Mesendoderm (in vitro differentiated cells): ENCODE data around the gene SEMA3G.

Source experiments
- DNase-seq: peaks from one replicate; pipeline ENCODE4 v3.0.0; 2013
- H2AK5ac ChIP-seq: 2 replicates; pipeline ENCODE4 v1.6.1; 2013; ENCODE audit warnings: low read length, inconsistent platforms
- H2BK120ac ChIP-seq: 2 replicates; pipeline ENCODE4 v1.6.1; 2013; ENCODE audit warnings: low read depth, mild to moderate bottlenecking, low read length, moderate library complexity, mixed read lengths
- H2BK15ac ChIP-seq: replicated peaks from 2 replicates; pipeline ENCODE4 v1.6.1; 2013; ENCODE audit warnings: low read depth, mild to moderate bottlenecking, moderate library complexity
- H2BK5ac ChIP-seq: 2 replicates; pipeline ENCODE4 v1.6.1; 2013; ENCODE audit warnings: low read length, inconsistent platforms
- H3K18ac ChIP-seq: 2 replicates; pipeline ENCODE4 v1.6.1; 2013; ENCODE audit warnings: mild to moderate bottlenecking, low read length, mixed read lengths
- H3K23ac ChIP-seq: one replicate; pipeline ENCODE4 v1.6.1; 2013; ENCODE audit warnings: low read length
- H3K27ac ChIP-seq: 2 replicates; pipeline ENCODE4 v1.5.1; 2013; ENCODE audit warnings: low read depth, mild to moderate bottlenecking, inconsistent platforms, low read length, moderate library complexity
- H3K27me3 ChIP-seq: 2 replicates; pipeline ENCODE4 v1.6.1; 2013; ENCODE audit warnings: low read length, control low read depth, mild to moderate bottlenecking, inconsistent platforms; ENCODE audit not compliant: insufficient read depth, poor library complexity
- H3K36me3 ChIP-seq: 2 replicates; pipeline ENCODE4 v1.6.1; 2013; ENCODE audit warnings: low read length, inconsistent platforms; ENCODE audit not compliant: control insufficient read depth, insufficient read depth
- H3K4ac ChIP-seq: one replicate; pipeline ENCODE4 v1.6.1; 2013; ENCODE audit warnings: low read depth, mild to moderate bottlenecking, low read length, moderate library complexity
- H3K4me1 ChIP-seq: 2 replicates; pipeline ENCODE4 v1.6.1; 2013; ENCODE audit warnings: low read depth, low read length, inconsistent platforms; ENCODE audit not compliant: control insufficient read depth
- H3K4me2 ChIP-seq: 2 replicates; pipeline ENCODE4 v1.6.1; 2013; ENCODE audit warnings: low read length
- H3K4me3 ChIP-seq: 2 replicates; pipeline ENCODE4 v1.5.1; 2013; ENCODE audit warnings: mild to moderate bottlenecking, low read length
- H3K56ac ChIP-seq: one replicate; pipeline ENCODE4 v1.6.1; 2013; ENCODE audit warnings: low read length
- H3K79me1 ChIP-seq: 2 replicates; pipeline ENCODE4 v1.6.1; 2013; ENCODE audit warnings: low read length, inconsistent platforms
- H3K79me2 ChIP-seq: 2 replicates; pipeline ENCODE4 v1.6.1; 2013; ENCODE audit warnings: mild to moderate bottlenecking, low read length; ENCODE audit not compliant: control insufficient read depth, insufficient read depth
- H3K9ac ChIP-seq: 2 replicates; pipeline ENCODE4 v1.6.1; 2013; ENCODE audit warnings: low read length, inconsistent platforms
- H4K5ac ChIP-seq: one replicate; pipeline ENCODE4 v1.6.1; 2013; ENCODE audit warnings: low read length
- H4K8ac ChIP-seq: one replicate; pipeline ENCODE4 v1.6.1; 2013; ENCODE audit warnings: low read depth, mild to moderate bottlenecking, control low read depth, low read length, moderate library complexity
- WGBS: extraction: QIAGEN DNeasy Blood & Tissue Kit; methylation state at CpG from one replicate; pipeline ENCODE4 v1.1.7; 2013; ENCODE audit warnings: low lambda C conversion rate, missing lambda C conversion rate; ENCODE audit not compliant: insufficient coverage; ENCODE audit errors: extremely low coverage; 5-methylcytosine and 5-hydroxymethylcytosine counted together

Gene SEMA3G

GRCh38 chr3:52384019-52384761, 60.7 kb downstream of the SEMA3G start:
- Histone ChIP-seq H3K4ac (no peak overlapping the region), H3K4me2 (no peak overlapping the region), H3K9ac (no peak overlapping the region), H2BK5ac (no peak overlapping the region), H3K4me3 (no peak overlapping the region), H3K36me3 (no peaks in the 10 kb centered on the region), H2AK5ac (no peak overlapping the region), H3K56ac (peak overlapping the region; percentile 2), H3K79me2 (no peaks in the 10 kb centered on the region), H3K18ac (no peak overlapping the region), H3K23ac (no peak overlapping the region), H3K4me1 (no peaks in the 10 kb centered on the region), H2BK15ac (no peak overlapping the region), H3K27ac (no peak overlapping the region), H3K27me3 (no peaks in the 10 kb centered on the region), H2BK120ac (no peak overlapping the region), H4K8ac (no peak overlapping the region), H3K79me1 (no peaks in the 10 kb centered on the region), H4K5ac (no peak overlapping the region)
- no CpG with 5 or more reads among the region's 9 CpGs for WGBS
- DNase-seq = no peak

GRCh38 chr3:52383446-52383845, 61.5 kb downstream of the SEMA3G start:
- Histone ChIP-seq H3K27ac (no peak overlapping the region), H3K79me2 (no peaks in the 10 kb centered on the region), H2BK120ac (no peak overlapping the region), H2BK15ac (no peak overlapping the region), H2BK5ac (no peak overlapping the region), H2AK5ac (no peak overlapping the region), H3K4me3 (no peak overlapping the region), H3K79me1 (no peaks in the 10 kb centered on the region), H3K27me3 (no peaks in the 10 kb centered on the region), H4K8ac (no peak overlapping the region), H3K4me1 (no peaks in the 10 kb centered on the region), H3K9ac (no peak overlapping the region), H3K4me2 (no peak overlapping the region), H3K4ac (no peak overlapping the region), H3K56ac (no peak overlapping the region), H3K36me3 (no peaks in the 10 kb centered on the region), H3K23ac (no peak overlapping the region), H4K5ac (no peak overlapping the region), H3K18ac (no peak overlapping the region)
- no peak for DNase-seq
- WGBS = no CpG with 5 or more reads among the region's 14 CpGs
